GM23338 (cell line): ENCODE results near the gene CDH8. TPM values are rescaled to one million over a fixed set of nuclear protein-coding genes. Genes with fewer than 3 reads are reported as not detected.

Source experiments
- ATAC-seq: fragments of 200-7000 bp; cut with Tn5 transposase; 3 replicates; pipeline ENCODE4 v1.9.1; 2020
- DNase-seq: peaks from one replicate; pipeline ENCODE4 v3.0.0-alpha.2; 2015; ENCODE audit warnings: low spot score
- H2AFZ ChIP-seq: fragments of 200-600 bp; sonication (generic); 2 replicates; pipeline ENCODE4 v1.8.0; 2016; ENCODE audit warnings: antibody characterized with exemption, mild to moderate bottlenecking, moderate library complexity
- H3F3A ChIP-seq: fragments of 200-600 bp; sonication (generic); replicated peaks from 2 replicates; pipeline ENCODE4 v1.8.0; 2017; ENCODE audit warnings: antibody characterized with exemption, mixed run types, low read depth
- H3K27ac ChIP-seq: fragments of 200-600 bp; sonication (generic); 2 replicates; pipeline ENCODE4 v1.6.1; 2016; ENCODE audit warnings: low read depth
- H3K27me3 ChIP-seq: fragments of 200-600 bp; sonication (generic); 2 replicates; pipeline ENCODE4 v1.8.0; 2016; ENCODE audit warnings: mild to moderate bottlenecking, mixed run types, moderate library complexity; ENCODE audit not compliant: insufficient read depth
- H3K36me3 ChIP-seq: fragments of 200-600 bp; sonication (generic); 2 replicates; pipeline ENCODE4 v1.8.0; 2016; ENCODE audit warnings: mild to moderate bottlenecking; ENCODE audit not compliant: insufficient read depth
- H3K4me1 ChIP-seq: fragments of 200-600 bp; sonication (generic); 2 replicates; pipeline ENCODE4 v1.8.0; 2016; ENCODE audit warnings: mild to moderate bottlenecking, moderate library complexity; ENCODE audit not compliant: insufficient read depth
- H3K4me2 ChIP-seq: fragments of 200-600 bp; sonication (generic); 2 replicates; pipeline ENCODE4 v1.7.1; 2017; ENCODE audit warnings: mixed run types
- H3K4me3 ChIP-seq: fragments of 200-600 bp; sonication (generic); 2 replicates; pipeline ENCODE4 v1.6.1; 2016; ENCODE audit warnings: mixed run types
- H3K79me2 ChIP-seq: fragments of 200-600 bp; sonication (generic); replicated peaks from 2 replicates; pipeline ENCODE4 v1.8.0; 2017; ENCODE audit warnings: mild to moderate bottlenecking; ENCODE audit not compliant: insufficient read depth
- H3K9me2 ChIP-seq: fragments of 200-600 bp; sonication (generic); 2 replicates; pipeline ENCODE4 v1.8.0; 2017; ENCODE audit not compliant: insufficient read depth
- H4K20me1 ChIP-seq: fragments of 200-600 bp; sonication (generic); replicated peaks from 2 replicates; pipeline ENCODE4 v1.8.0; 2017; ENCODE audit warnings: mild to moderate bottlenecking; ENCODE audit not compliant: insufficient read depth
- H3K27ac Mint-ChIP-seq: 2 replicates; pipeline ENCODE4 v1.8.0; 2020; ENCODE audit warnings: inconsistent platforms, mild to moderate bottlenecking, moderate library complexity, mixed read lengths
- H3K27me3 Mint-ChIP-seq: 3 replicates; pipeline ENCODE4 v1.8.0; 2022; ENCODE audit warnings: low read depth, mild to moderate bottlenecking, moderate library complexity, mixed read lengths, inconsistent platforms; ENCODE audit not compliant: insufficient read depth, poor library complexity
- H3K36me3 Mint-ChIP-seq: 3 replicates; pipeline ENCODE4 v1.8.0; 2021; ENCODE audit warnings: low read depth, mild to moderate bottlenecking, inconsistent platforms, moderate library complexity, mixed read lengths
- H3K4me1 Mint-ChIP-seq: 3 replicates; pipeline ENCODE4 v1.8.0; 2020; ENCODE audit warnings: mild to moderate bottlenecking, inconsistent platforms, mixed read lengths
- H3K4me3 Mint-ChIP-seq: 3 replicates; pipeline ENCODE4 v1.8.0; 2021; ENCODE audit warnings: moderate library complexity, mild to moderate bottlenecking, inconsistent platforms, mixed read lengths
- H3K9me3 Mint-ChIP-seq: 3 replicates; pipeline ENCODE4 v1.8.0; 2020; ENCODE audit warnings: moderate library complexity, mild to moderate bottlenecking, inconsistent platforms, mixed read lengths
- CREB1 ChIP-seq: fragments of 250-450 bp; sonication (Bioruptor Pico); IDR thresholded peaks from 2 replicates; pipeline ENCODE4 v1.5.0; 2020; ENCODE audit warnings: low read depth, mild to moderate bottlenecking, moderate library complexity
- EZH2 ChIP-seq: fragments of 200-600 bp; sonication (generic); IDR thresholded peaks from one replicate; pipeline ENCODE4 v1.8.0; 2017; ENCODE audit warnings: antibody characterized with exemption, mild to moderate bottlenecking, low read depth; ENCODE audit not compliant: unreplicated experiment
- EZH2phosphoT487 ChIP-seq: fragments of 200-600 bp; sonication (generic); IDR thresholded peaks from one replicate; pipeline ENCODE4 v1.8.1; 2018; ENCODE audit warnings: antibody characterized with exemption; ENCODE audit not compliant: unreplicated experiment
- JUNB ChIP-seq: IDR thresholded peaks from one replicate; pipeline ENCODE4 v1.6.1; 2016; ENCODE audit warnings: antibody characterized with exemption; ENCODE audit not compliant: unreplicated experiment
- NANOG ChIP-seq: IDR thresholded peaks from 2 replicates; pipeline ENCODE4 v1.6.1; 2016; ENCODE audit warnings: antibody characterized with exemption, borderline replicate concordance
- POLR2AphosphoS5 ChIP-seq: IDR thresholded peaks from 2 replicates; pipeline ENCODE4 v1.6.1; 2016; ENCODE audit warnings: antibody characterized with exemption, low read depth
- ZNF114 ChIP-seq: fragments of 250-450 bp; sonication (Bioruptor Pico); IDR thresholded peaks from 2 replicates; pipeline ENCODE4 v1.5.0; 2020; ENCODE audit warnings: mild to moderate bottlenecking, moderate library complexity
- ZNF331 ChIP-seq: fragments of 250-450 bp; sonication (Bioruptor Pico); IDR thresholded peaks from 2 replicates; pipeline ENCODE4 v1.5.0; 2020; ENCODE audit warnings: low read depth, mild to moderate bottlenecking, moderate library complexity
- polyA plus RNA-seq: library from polyadenylated mRNA; unstranded; fragments of >200 nt; fragmentation: Nextera tagmentation; extraction: Ambion mirVana; gene quantifications from 2 replicates; pipeline ENCODE4 v1.2.1, GENCODE V29; 2016
- total RNA-seq: library from RNA; depleted of rRNA; stranded (reverse); fragments of >200 nt; shearing (Covaris generic); gene quantifications from 2 replicates; pipeline ENCODE4 v1.2.3, GENCODE V29; 2014
- TF ChIP-seq, protein P1 (sequence below): IDR thresholded peaks from one replicate; pipeline ENCODE4 v1.6.1; 2018; ENCODE audit warnings: antibody characterized with exemption; ENCODE audit not compliant: unreplicated experiment
- TF ChIP-seq, protein P2 (sequence below): IDR thresholded peaks from 2 replicates; pipeline ENCODE4 v1.6.1; 2016; ENCODE audit warnings: antibody characterized with exemption
- TF ChIP-seq, protein P3 (sequence below), 2 experiments: fragments of 200-600 bp in 1 of 2; sonication (generic) in 1 of 2; conservative IDR thresholded peaks; 2 replicates each; pipeline versions ENCODE4 v1.5.1 to v1.6.1; 2016 to 2017; ENCODE audit warnings: antibody characterized with exemption in 2 of 2, low read depth in 2 of 2, mild to moderate bottlenecking in 2 of 2, moderate library complexity in 1 of 2

The CDH8 gene
- total and polyA plus RNA-seq, 2 experiments from 2014 or later: 10.2 to 11.7 TPM

DNA sequence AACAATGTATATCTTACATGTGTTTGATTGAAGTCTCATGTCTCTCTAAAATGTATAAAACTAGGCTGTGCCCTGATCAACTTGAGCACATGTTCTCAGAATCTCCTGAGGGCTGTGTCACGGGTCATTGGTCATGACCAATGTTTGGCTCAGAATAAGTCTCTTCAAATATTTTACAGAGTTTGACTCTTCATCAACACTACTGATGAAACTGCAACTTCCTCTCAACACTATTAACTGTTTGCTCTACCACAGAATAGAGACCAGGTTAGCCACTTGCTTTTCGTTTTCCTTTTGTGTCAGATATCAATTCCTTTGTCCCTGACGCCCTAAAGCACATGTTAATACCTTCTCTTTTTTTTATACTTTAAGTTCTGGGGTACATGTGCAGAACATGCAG lies 358.1 kb downstream of the CDH8 start:
- ATAC-seq (no peak; the same call in 2 of the 3 replicates), DNase-seq (no peak)
- Histone ChIP-seq H3K4me2 (peak overlapping the region; percentile 63), H3K79me2 (no peaks in the 10 kb centered on the region), H3K4me3 (no peak overlapping the region), H3K4me1 (peaks cover 23% of the 10 kb centered on the region), H2AFZ (peak overlapping the region; percentile 49; the same call in 1 of the 2 replicates), H3K27me3 (no peaks in the 10 kb centered on the region), H3K36me3 (no peaks in the 10 kb centered on the region), H4K20me1 (no peaks in the 10 kb centered on the region), H3K27ac (no peak overlapping the region), H3F3A (no peaks in the 10 kb centered on the region), H3K9me2 (0 out of 2 replicates have a peak, but pooled peaks cover 4% of the 10 kb centered on the region)
- peaks cover 7% of the 10 kb centered on the region for H3K36me3 Mint-ChIP-seq
- H3K4me3 Mint-ChIP-seq: no peak overlapping the region
- TF ChIP-seq CREB1 (CRISPR knock-in tag) (no peak), POLR2AphosphoS5 (no peak), ZNF331 (CRISPR knock-in tag) (no peak), NANOG (no peak), JUNB (no peak), EZH2 (no peak)
- TF ChIP-seq, protein P1, sequence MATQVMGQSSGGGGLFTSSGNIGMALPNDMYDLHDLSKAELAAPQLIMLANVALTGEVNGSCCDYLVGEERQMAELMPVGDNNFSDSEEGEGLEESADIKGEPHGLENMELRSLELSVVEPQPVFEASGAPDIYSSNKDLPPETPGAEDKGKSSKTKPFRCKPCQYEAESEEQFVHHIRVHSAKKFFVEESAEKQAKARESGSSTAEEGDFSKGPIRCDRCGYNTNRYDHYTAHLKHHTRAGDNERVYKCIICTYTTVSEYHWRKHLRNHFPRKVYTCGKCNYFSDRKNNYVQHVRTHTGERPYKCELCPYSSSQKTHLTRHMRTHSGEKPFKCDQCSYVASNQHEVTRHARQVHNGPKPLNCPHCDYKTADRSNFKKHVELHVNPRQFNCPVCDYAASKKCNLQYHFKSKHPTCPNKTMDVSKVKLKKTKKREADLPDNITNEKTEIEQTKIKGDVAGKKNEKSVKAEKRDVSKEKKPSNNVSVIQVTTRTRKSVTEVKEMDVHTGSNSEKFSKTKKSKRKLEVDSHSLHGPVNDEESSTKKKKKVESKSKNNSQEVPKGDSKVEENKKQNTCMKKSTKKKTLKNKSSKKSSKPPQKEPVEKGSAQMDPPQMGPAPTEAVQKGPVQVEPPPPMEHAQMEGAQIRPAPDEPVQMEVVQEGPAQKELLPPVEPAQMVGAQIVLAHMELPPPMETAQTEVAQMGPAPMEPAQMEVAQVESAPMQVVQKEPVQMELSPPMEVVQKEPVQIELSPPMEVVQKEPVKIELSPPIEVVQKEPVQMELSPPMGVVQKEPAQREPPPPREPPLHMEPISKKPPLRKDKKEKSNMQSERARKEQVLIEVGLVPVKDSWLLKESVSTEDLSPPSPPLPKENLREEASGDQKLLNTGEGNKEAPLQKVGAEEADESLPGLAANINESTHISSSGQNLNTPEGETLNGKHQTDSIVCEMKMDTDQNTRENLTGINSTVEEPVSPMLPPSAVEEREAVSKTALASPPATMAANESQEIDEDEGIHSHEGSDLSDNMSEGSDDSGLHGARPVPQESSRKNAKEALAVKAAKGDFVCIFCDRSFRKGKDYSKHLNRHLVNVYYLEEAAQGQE: no peak
- TF ChIP-seq, protein P2, sequence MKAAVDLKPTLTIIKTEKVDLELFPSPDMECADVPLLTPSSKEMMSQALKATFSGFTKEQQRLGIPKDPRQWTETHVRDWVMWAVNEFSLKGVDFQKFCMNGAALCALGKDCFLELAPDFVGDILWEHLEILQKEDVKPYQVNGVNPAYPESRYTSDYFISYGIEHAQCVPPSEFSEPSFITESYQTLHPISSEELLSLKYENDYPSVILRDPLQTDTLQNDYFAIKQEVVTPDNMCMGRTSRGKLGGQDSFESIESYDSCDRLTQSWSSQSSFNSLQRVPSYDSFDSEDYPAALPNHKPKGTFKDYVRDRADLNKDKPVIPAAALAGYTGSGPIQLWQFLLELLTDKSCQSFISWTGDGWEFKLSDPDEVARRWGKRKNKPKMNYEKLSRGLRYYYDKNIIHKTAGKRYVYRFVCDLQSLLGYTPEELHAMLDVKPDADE: no peak
- peaks cover 16% of the 10 kb centered on the region for H3K4me1 Mint-ChIP-seq
- no peak overlapping the region for H3K27ac Mint-ChIP-seq
- no peaks in the 10 kb centered on the region for H3K27me3 Mint-ChIP-seq
- H3K9me3 Mint-ChIP-seq: peaks cover 2% of the 10 kb centered on the region; the same call in 2 of the 3 replicates

DNA sequence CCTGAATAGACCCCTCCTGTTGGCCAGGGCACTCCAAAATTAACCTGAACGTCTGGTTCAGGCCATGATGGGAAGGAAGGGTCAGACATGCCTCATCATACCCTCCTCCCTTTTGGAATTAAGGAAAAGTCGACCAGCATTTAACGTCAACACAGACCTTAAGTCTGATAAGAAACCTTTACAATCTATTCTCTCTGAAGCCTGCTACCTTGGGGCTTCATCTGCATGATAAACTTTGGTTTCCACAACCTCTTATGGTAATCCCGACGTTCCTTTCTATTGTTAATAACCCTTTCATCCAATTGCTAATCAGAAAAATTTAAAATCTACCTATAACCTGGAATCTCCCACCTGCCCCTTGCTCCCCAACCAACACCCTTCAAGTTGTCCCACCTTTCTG lies 358.5 kb downstream of the CDH8 start:
- H3K9me3 Mint-ChIP-seq: peaks cover 2% of the 10 kb centered on the region; the same call in 2 of the 3 replicates
- TF ChIP-seq, protein P2: no peak
- no peak for TF ChIP-seq ZNF114 (CRISPR knock-in tag)
- no peak for TF ChIP-seq NANOG
- no peak for TF ChIP-seq EZH2
- no peak for TF ChIP-seq ZNF331 (CRISPR knock-in tag)
- no peak for TF ChIP-seq EZH2phosphoT487
- TF ChIP-seq, protein P3, sequence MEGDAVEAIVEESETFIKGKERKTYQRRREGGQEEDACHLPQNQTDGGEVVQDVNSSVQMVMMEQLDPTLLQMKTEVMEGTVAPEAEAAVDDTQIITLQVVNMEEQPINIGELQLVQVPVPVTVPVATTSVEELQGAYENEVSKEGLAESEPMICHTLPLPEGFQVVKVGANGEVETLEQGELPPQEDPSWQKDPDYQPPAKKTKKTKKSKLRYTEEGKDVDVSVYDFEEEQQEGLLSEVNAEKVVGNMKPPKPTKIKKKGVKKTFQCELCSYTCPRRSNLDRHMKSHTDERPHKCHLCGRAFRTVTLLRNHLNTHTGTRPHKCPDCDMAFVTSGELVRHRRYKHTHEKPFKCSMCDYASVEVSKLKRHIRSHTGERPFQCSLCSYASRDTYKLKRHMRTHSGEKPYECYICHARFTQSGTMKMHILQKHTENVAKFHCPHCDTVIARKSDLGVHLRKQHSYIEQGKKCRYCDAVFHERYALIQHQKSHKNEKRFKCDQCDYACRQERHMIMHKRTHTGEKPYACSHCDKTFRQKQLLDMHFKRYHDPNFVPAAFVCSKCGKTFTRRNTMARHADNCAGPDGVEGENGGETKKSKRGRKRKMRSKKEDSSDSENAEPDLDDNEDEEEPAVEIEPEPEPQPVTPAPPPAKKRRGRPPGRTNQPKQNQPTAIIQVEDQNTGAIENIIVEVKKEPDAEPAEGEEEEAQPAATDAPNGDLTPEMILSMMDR (conservative IDR thresholded peaks at IDR 0.05; ENCODE audit: low read depth in 2 of 2): no peak
- TF ChIP-seq JUNB: no peak

More for the DNA sequence above, 358.5 kb downstream of the CDH8 start:
- Mint-ChIP-seq H3K4me1 (peaks cover 16% of the 10 kb centered on the region), H3K27ac (no peak overlapping the region), H3K27me3 (no peaks in the 10 kb centered on the region), H3K4me3 (no peak overlapping the region), H3K36me3 (peaks cover 7% of the 10 kb centered on the region)
- Histone ChIP-seq H3K9me2 (0 out of 2 replicates have a peak, but pooled peaks cover 4% of the 10 kb centered on the region), H3K79me2 (no peaks in the 10 kb centered on the region), H3K27me3 (no peaks in the 10 kb centered on the region), H3K4me3 (no peak overlapping the region), H3K27ac (no peak overlapping the region), H3K4me2 (peak overlapping the region; percentile 63), H2AFZ (peak overlapping the region; percentile 49; the same call in 1 of the 2 replicates), H3K4me1 (peaks cover 23% of the 10 kb centered on the region), H4K20me1 (no peaks in the 10 kb centered on the region), H3F3A (no peaks in the 10 kb centered on the region), H3K36me3 (no peaks in the 10 kb centered on the region)
- DNase-seq (peak; percentile 6), ATAC-seq (peak; percentile 58)
